RWPE2 (cell line): ENCODE results near the gene HOXB4.

Experiments
- ATAC-seq: fragments of 200-7000 bp; cut with Tn5 transposase; 3 replicates; pipeline ENCODE4 v1.9.1; 2021; ENCODE audit warnings: low read depth
- DNase-seq: peaks from one replicate; pipeline ENCODE4 v3.0.0-alpha.2; 2020; ENCODE audit warnings: low spot score
- H3K27ac ChIP-seq: fragments of 450-650 bp; 2 replicates; pipeline ENCODE4 v1.5.1; 2017; ENCODE audit warnings: mild to moderate bottlenecking; ENCODE audit not compliant: poor library complexity, severe bottlenecking
- H3K27me3 ChIP-seq: fragments of 250-450 bp; sonication (Bioruptor Pico); 2 replicates; pipeline ENCODE4 v1.5.1; 2021; ENCODE audit warnings: mild to moderate bottlenecking, moderate library complexity; ENCODE audit not compliant: insufficient read depth, poor library complexity, severe bottlenecking
- H3K36me3 ChIP-seq: fragments of 250-450 bp; sonication (Bioruptor Pico); 2 replicates; pipeline ENCODE4 v1.5.1; 2020; ENCODE audit warnings: low read depth, mild to moderate bottlenecking, moderate library complexity
- H3K4me1 ChIP-seq: fragments of 250-450 bp; sonication (Bioruptor Pico); 2 replicates; pipeline ENCODE4 v1.5.1; 2021; ENCODE audit warnings: mild to moderate bottlenecking, moderate library complexity; ENCODE audit not compliant: insufficient read depth, poor library complexity, severe bottlenecking
- H3K4me3 ChIP-seq: fragments of 250-450 bp; sonication (Bioruptor Pico); 2 replicates; pipeline ENCODE4 v1.5.1; 2021; ENCODE audit warnings: mild to moderate bottlenecking, moderate library complexity; ENCODE audit not compliant: severe bottlenecking
- H3K9me3 ChIP-seq: fragments of 250-450 bp; sonication (Bioruptor Pico); 2 replicates; pipeline ENCODE4 v1.5.1; 2021; ENCODE audit warnings: mild to moderate bottlenecking, moderate library complexity; ENCODE audit not compliant: severe bottlenecking
- TF ChIP-seq, protein P1 (sequence below): fragments of 450-650 bp; IDR thresholded peaks from one replicate; pipeline ENCODE4 v1.5.1; 2017; ENCODE audit warnings: mild to moderate bottlenecking, moderate library complexity; ENCODE audit not compliant: poor library complexity, severe bottlenecking

Gene HOXB4

GRCh38 chr17:48621410-48622392 lies 43.6 kb upstream of the HOXB4 start:
- Histone ChIP-seq H3K9me3 (no peaks in the 10 kb centered on the region), H3K36me3 (no peaks in the 10 kb centered on the region), H3K27ac (no peak overlapping the region), H3K27me3 (peaks cover 68% of the 10 kb centered on the region), H3K4me1 (peaks cover 4% of the 10 kb centered on the region), H3K4me3 (no peak overlapping the region)
- DNase-seq, result no peak
- no peak for ATAC-seq
- TF ChIP-seq, protein P1, sequence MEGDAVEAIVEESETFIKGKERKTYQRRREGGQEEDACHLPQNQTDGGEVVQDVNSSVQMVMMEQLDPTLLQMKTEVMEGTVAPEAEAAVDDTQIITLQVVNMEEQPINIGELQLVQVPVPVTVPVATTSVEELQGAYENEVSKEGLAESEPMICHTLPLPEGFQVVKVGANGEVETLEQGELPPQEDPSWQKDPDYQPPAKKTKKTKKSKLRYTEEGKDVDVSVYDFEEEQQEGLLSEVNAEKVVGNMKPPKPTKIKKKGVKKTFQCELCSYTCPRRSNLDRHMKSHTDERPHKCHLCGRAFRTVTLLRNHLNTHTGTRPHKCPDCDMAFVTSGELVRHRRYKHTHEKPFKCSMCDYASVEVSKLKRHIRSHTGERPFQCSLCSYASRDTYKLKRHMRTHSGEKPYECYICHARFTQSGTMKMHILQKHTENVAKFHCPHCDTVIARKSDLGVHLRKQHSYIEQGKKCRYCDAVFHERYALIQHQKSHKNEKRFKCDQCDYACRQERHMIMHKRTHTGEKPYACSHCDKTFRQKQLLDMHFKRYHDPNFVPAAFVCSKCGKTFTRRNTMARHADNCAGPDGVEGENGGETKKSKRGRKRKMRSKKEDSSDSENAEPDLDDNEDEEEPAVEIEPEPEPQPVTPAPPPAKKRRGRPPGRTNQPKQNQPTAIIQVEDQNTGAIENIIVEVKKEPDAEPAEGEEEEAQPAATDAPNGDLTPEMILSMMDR, result no peak

- Histone ChIP-seq H3K27me3 (peaks cover 78% of the 10 kb centered on the region), H3K4me1 (peaks cover 4% of the 10 kb centered on the region), H3K36me3 (no peaks in the 10 kb centered on the region), H3K27ac (no peak overlapping the region), H3K9me3 (no peaks in the 10 kb centered on the region), H3K4me3 (no peak overlapping the region)
- ATAC-seq (no peak), DNase-seq (no peak)
- TF ChIP-seq, protein P1, result no peak
Observed at GRCh38 chr17:48620461-48621139, 42.5 kb upstream of the HOXB4 start.

GRCh38 chr17:48619826-48620449 lies 41.8 kb upstream of the HOXB4 start:
- Histone ChIP-seq H3K27ac (no peak overlapping the region), H3K27me3 (peaks cover 80% of the 10 kb centered on the region), H3K9me3 (no peaks in the 10 kb centered on the region), H3K36me3 (no peaks in the 10 kb centered on the region), H3K4me1 (peaks cover 4% of the 10 kb centered on the region), H3K4me3 (no peak overlapping the region)
- ATAC-seq (no peak), DNase-seq (no peak)
- TF ChIP-seq, protein P1, result no peak

GRCh38 chr17:48618256-48618896 lies 40.2 kb upstream of the HOXB4 start:
- Histone ChIP-seq H3K9me3 (no peaks in the 10 kb centered on the region), H3K4me1 (peaks cover 4% of the 10 kb centered on the region), H3K4me3 (peak overlapping the region; percentile 15), H3K27ac (no peak overlapping the region), H3K36me3 (no peaks in the 10 kb centered on the region), H3K27me3 (peaks cover 79% of the 10 kb centered on the region)
- TF ChIP-seq, protein P1, result peak; percentile 95
- DNase-seq (no peak), ATAC-seq (peak; percentile 73)
